ENCODE data around the gene DTX1. TPM values are rescaled to one million over a fixed set of nuclear protein-coding genes. Genes with fewer than 3 reads are reported as not detected.

Gene DTX1
- polyA plus RNA-seq, 3 donors from 2014 or later = 1.1 to 2.1 TPM; not detected in 1

- peak; percentile 38 to 55 (median 48) for DNase-seq
- no peaks in the 10 kb centered on the region for H3K36me3 Mint-ChIP-seq
- peaks cover 0 to 6% (median 2%) of the 10 kb centered on the region in 3 donors for H3K27me3 Mint-ChIP-seq (ENCODE audit: low read depth in 3 of 3)
- no peaks in the 10 kb centered on the region for H3K9me3 Mint-ChIP-seq
- H3K4me1 Mint-ChIP-seq = peaks cover 6 to 28% of the 10 kb centered on the region in 2 donors
- H3K4me3 Mint-ChIP-seq = peak overlapping the region in 2 of 5 donors; percentile 10 to 17
- peak overlapping the region in 5 of 6 donors; percentile 29 to 80 (median 49) for H3K27ac Mint-ChIP-seq
These were observed 13.8 kb downstream of the DTX1 start for GRCh38 chr12:113070117-113070906.

- Mint-ChIP-seq H3K27ac (peak overlapping the region in 4 of 6 donors; percentile 32 to 62 (median 46)), H3K27me3 (ENCODE audit: low read depth in 3 of 3) (peaks cover 0 to 5% (median 3%) of the 10 kb centered on the region in 3 donors), H3K36me3 (no peaks in the 10 kb centered on the region), H3K9me3 (peaks cover 0 to 1% (median 0%) of the 10 kb centered on the region in 6 donors), H3K4me1 (peaks cover 6 to 33% of the 10 kb centered on the region in 2 donors), H3K4me3 (no peak overlapping the region)
- no peak for DNase-seq
These were observed 14.9 kb downstream of the DTX1 start for GRCh38 chr12:113071135-113072112.

- H3K4me3 Mint-ChIP-seq = no peak overlapping the region
- H3K27ac Mint-ChIP-seq = peak overlapping the region in 1 of 6 donors; percentile 44
- H3K27me3 Mint-ChIP-seq (ENCODE audit: low read depth in 3 of 3) = peaks cover 0 to 7% (median 5%) of the 10 kb centered on the region in 3 donors
- H3K36me3 Mint-ChIP-seq = no peaks in the 10 kb centered on the region
- DNase-seq = no peak
- H3K4me1 Mint-ChIP-seq = peaks cover 8 to 33% of the 10 kb centered on the region in 2 donors
- H3K9me3 Mint-ChIP-seq = peaks cover 0 to 1% (median 0%) of the 10 kb centered on the region in 6 donors
These were observed 15.6 kb downstream of the DTX1 start for GRCh38 chr12:113072136-113072535.

DNA sequence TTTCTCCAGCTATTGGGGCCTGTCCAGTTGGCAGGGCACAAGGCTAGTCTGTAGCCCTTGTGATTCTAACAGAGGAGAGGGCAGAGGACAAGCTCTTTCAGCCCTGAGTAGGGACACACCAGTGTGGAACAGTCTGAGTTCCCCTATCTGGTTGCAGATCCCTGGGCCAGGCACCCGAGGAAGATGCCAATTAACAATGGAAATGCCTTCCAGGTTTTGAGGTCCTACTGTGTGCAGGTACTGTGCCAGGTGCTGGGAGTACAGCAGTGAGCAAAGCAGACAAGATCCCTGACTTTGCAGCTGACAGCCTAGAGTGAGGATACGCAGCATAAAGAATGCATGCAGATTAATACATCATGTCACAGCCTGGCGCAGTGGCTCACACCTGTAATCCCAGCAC, 17.1 kb downstream of the DTX1 start:
- no peak overlapping the region for H3K4me3 Mint-ChIP-seq
- H3K4me1 Mint-ChIP-seq = peaks cover 8 to 33% of the 10 kb centered on the region in 2 donors
- no peak overlapping the region for H3K27ac Mint-ChIP-seq

DNA sequence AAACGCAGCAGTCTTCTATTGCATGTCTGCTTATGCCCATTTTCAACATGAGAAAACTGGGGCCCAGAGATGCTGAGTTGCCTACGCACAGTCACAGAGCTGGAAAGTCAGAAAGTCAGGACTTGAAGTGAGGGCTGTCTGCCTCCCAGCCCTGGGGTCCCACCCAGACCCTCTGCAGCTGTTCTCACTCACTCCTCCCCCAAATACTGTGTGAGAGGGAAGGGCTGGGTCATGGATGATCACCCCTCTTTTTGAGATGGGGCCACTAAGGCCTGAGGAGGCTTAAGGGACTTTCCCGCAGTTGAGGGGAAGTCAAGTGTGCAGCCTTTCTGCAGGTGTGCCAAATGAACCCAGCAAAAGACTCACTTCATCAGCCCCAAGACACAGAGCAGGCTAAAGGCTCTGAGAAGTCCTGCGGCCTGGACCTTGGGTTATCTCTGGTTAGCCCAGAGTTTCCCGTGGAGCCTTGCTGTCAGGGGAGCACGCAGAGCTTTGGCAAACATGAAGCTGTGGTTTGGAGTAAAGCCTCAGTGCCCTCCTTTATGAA, 18.7 kb downstream of the DTX1 start:
- H3K27me3 Mint-ChIP-seq (ENCODE audit: low read depth in 3 of 3) = peaks cover 0 to 10% (median 7%) of the 10 kb centered on the region in 3 donors
- H3K27ac Mint-ChIP-seq = no peak overlapping the region
- peaks cover 5 to 23% of the 10 kb centered on the region in 2 donors for H3K4me1 Mint-ChIP-seq
- peaks cover 0 to 1% (median 0%) of the 10 kb centered on the region in 6 donors for H3K9me3 Mint-ChIP-seq
- H3K4me3 Mint-ChIP-seq = no peak overlapping the region
- DNase-seq = no peak
- H3K36me3 Mint-ChIP-seq = peaks cover 0 to 3% (median 0%) of the 10 kb centered on the region in 3 donors

More for the DNA sequence above, 17.1 kb downstream of the DTX1 start:
- DNase-seq = no peak
- Mint-ChIP-seq H3K27me3 (ENCODE audit: low read depth in 3 of 3) (peaks cover 0 to 7% (median 6%) of the 10 kb centered on the region in 3 donors), H3K36me3 (peaks cover 0 to 3% (median 0%) of the 10 kb centered on the region in 3 donors), H3K9me3 (peaks cover 0 to 1% (median 0%) of the 10 kb centered on the region in 6 donors)

- Mint-ChIP-seq H3K27me3 (ENCODE audit: low read depth in 3 of 3) (peaks cover 2 to 10% (median 9%) of the 10 kb centered on the region in 3 donors), H3K36me3 (peaks cover 0 to 3% (median 0%) of the 10 kb centered on the region in 3 donors), H3K4me3 (no peak overlapping the region), H3K4me1 (peaks cover 18 to 30% of the 10 kb centered on the region in 2 donors), H3K9me3 (peaks cover 0 to 1% (median 0%) of the 10 kb centered on the region in 6 donors), H3K27ac (no peak overlapping the region)
- no peak for DNase-seq
These were observed 20.7 kb downstream of the DTX1 start for GRCh38 chr12:113077057-113077858.

DNA sequence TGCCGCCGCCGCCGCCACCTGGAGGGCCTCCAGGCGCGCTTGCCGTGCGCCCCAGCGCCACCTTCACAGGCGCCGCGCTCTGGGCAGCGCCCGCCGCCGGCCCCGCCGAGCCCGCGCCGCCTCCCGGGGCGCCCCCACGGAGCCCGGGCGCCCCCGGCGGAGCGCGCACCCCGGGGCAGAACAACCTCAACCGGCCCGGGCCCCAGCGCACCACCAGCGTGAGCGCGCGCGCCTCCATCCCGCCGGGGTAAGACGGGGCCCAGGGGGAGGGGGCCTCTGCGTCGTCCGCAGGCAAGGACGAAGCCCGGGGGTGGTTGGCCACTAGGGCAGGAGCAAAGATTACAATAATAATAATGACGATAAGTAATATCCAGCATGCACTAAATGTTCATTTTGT, 21.3 kb downstream of the DTX1 start:
- H3K27me3 Mint-ChIP-seq (ENCODE audit: low read depth in 3 of 3) = peaks cover 5 to 12% (median 10%) of the 10 kb centered on the region in 3 donors
- H3K4me1 Mint-ChIP-seq = peaks cover 23 to 36% of the 10 kb centered on the region in 2 donors
- no peak for DNase-seq
- no peak overlapping the region for H3K4me3 Mint-ChIP-seq
- H3K36me3 Mint-ChIP-seq = peaks cover 0 to 3% (median 0%) of the 10 kb centered on the region in 3 donors
- peaks cover 0 to 1% (median 0%) of the 10 kb centered on the region in 6 donors for H3K9me3 Mint-ChIP-seq
- no peak overlapping the region for H3K27ac Mint-ChIP-seq

GRCh38 chr12:113081873-113082272, 25.3 kb downstream of the DTX1 start:
- no peak overlapping the region for H3K4me3 Mint-ChIP-seq

GRCh38 chr12:113082486-113083148, 26.1 kb downstream of the DTX1 start:
- H3K4me1 Mint-ChIP-seq = peaks cover 67 to 71% of the 10 kb centered on the region in 2 donors
- H3K36me3 Mint-ChIP-seq = peaks cover 0 to 3% (median 0%) of the 10 kb centered on the region in 3 donors
- H3K4me3 Mint-ChIP-seq = peak overlapping the region; percentile 51 to 79 (median 65)

More at GRCh38 chr12:113081873-113082272, 25.3 kb downstream of the DTX1 start:
- Mint-ChIP-seq H3K27ac (peak overlapping the region in 3 of 6 donors; percentile 7 to 77 (median 66)), H3K9me3 (no peaks in the 10 kb centered on the region), H3K4me1 (peaks cover 60 to 64% of the 10 kb centered on the region in 2 donors), H3K27me3 (ENCODE audit: low read depth in 3 of 3) (peaks cover 7 to 12% (median 10%) of the 10 kb centered on the region in 3 donors), H3K36me3 (peaks cover 0 to 3% (median 0%) of the 10 kb centered on the region in 3 donors)
- DNase-seq = no peak

GRCh38 chr12:113083863-113084435, 27.4 kb downstream of the DTX1 start:
- peak overlapping the region; percentile 51 to 80 (median 69) for H3K4me3 Mint-ChIP-seq
- H3K27ac Mint-ChIP-seq = peak overlapping the region; percentile 75 to 92 (median 88)
- H3K4me1 Mint-ChIP-seq = peaks cover 81 to 85% of the 10 kb centered on the region in 2 donors
- H3K27me3 Mint-ChIP-seq (ENCODE audit: low read depth in 3 of 3) = peaks cover 7 to 10% (median 10%) of the 10 kb centered on the region in 3 donors
- no peaks in the 10 kb centered on the region for H3K36me3 Mint-ChIP-seq
- H3K9me3 Mint-ChIP-seq = no peaks in the 10 kb centered on the region
- peak in 2 of 3 donors; percentile 36 to 46 for DNase-seq

More at GRCh38 chr12:113082486-113083148, 26.1 kb downstream of the DTX1 start:
- Mint-ChIP-seq H3K27me3 (ENCODE audit: low read depth in 3 of 3) (peaks cover 7 to 12% (median 10%) of the 10 kb centered on the region in 3 donors), H3K9me3 (no peaks in the 10 kb centered on the region), H3K27ac (peak overlapping the region; percentile 50 to 90 (median 76))
- peak; percentile 35 to 50 (median 45) for DNase-seq

GRCh38 chr12:113086249-113087164, 30.0 kb downstream of the DTX1 start:
- Mint-ChIP-seq H3K27ac (peak overlapping the region; percentile 67 to 90 (median 86)), H3K4me1 (peaks cover 90 to 98% of the 10 kb centered on the region in 2 donors), H3K9me3 (no peaks in the 10 kb centered on the region), H3K27me3 (ENCODE audit: low read depth in 3 of 3) (peaks cover 6 to 10% (median 7%) of the 10 kb centered on the region in 3 donors), H3K4me3 (peak overlapping the region; percentile 67 to 80 (median 69)), H3K36me3 (no peaks in the 10 kb centered on the region)
- peak; percentile 43 to 61 (median 47) for DNase-seq

All from immature natural killer cell (primary cell).